NB4 (cell line): Measurements from ENCODE around the gene GPX4.

Source experiments
- TF ChIP-seq, protein P1 (sequence below): IDR thresholded peaks from 2 replicates; pipeline ENCODE4 v1.6.1; 2011; ENCODE audit warnings: low read depth, low read length
- TF ChIP-seq, protein P2 (sequence below): IDR thresholded peaks from one replicate; pipeline ENCODE4 v1.5.1; 2012; ENCODE audit warnings: low read depth, low read length

DNA sequence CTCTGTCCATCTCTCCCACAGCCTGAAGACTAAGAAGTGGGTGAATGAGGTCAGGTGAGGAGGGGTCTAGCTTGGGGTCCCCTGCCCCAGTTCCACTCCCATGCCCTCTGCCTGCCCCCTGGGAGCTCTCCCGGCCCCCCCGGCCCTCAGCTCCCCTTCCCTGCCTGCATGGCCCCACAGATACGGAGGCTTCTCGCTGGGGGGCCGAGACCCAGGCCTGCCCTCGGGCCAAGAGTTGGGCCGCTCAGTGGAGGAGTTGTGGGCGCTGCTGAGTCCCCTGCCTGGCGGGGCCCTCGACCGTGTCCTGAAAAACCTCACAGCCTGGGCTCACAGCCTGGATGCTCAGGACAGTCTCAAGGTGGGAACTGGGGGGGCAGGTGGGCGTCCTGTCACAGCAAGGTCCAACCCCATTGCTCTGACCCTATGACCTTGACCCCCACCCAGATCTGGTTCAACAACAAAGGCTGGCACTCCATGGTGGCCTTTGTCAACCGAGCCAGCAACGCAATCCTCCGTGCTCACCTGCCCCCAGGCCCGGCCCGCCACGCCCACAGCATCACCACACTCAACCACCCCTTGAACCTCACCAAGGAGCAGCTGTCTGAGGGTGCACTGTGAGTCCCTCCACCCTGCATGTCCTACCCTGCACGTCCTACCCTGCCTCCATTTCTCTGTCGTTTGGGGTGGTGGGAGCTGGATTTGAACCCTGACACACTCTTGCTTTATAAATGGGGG is 47.7 kb upstream of the GPX4 start:
- TF ChIP-seq, protein P1, sequence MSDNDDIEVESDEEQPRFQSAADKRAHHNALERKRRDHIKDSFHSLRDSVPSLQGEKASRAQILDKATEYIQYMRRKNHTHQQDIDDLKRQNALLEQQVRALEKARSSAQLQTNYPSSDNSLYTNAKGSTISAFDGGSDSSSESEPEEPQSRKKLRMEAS, result no peak
- TF ChIP-seq, protein P2, sequence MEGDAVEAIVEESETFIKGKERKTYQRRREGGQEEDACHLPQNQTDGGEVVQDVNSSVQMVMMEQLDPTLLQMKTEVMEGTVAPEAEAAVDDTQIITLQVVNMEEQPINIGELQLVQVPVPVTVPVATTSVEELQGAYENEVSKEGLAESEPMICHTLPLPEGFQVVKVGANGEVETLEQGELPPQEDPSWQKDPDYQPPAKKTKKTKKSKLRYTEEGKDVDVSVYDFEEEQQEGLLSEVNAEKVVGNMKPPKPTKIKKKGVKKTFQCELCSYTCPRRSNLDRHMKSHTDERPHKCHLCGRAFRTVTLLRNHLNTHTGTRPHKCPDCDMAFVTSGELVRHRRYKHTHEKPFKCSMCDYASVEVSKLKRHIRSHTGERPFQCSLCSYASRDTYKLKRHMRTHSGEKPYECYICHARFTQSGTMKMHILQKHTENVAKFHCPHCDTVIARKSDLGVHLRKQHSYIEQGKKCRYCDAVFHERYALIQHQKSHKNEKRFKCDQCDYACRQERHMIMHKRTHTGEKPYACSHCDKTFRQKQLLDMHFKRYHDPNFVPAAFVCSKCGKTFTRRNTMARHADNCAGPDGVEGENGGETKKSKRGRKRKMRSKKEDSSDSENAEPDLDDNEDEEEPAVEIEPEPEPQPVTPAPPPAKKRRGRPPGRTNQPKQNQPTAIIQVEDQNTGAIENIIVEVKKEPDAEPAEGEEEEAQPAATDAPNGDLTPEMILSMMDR, result no peak
